Activated CD4-positive, alpha-beta T cell treated with anti-CD3 and anti-CD28 coated beads, Interleukin-2, Interleukin-6, amounts not matched to agents 100 ng/mL and 50 ng/mL, durations not matched to agents 16 hours and 8 hours (primary cell): Measurements from ENCODE around the gene TRIM34.
"Not testable (repeated sequence)": the region's sequence is repeated elsewhere in the genome, so short reads cannot be mapped to it uniquely, and the experiment has no call there.

Experiments used
- DNase-seq: peaks from one replicate; pipeline ENCODE4 v3.0.0-alpha.2; 2020

The TRIM34 gene

GRCh38 chr11:5624489-5625279 is at the start of gene TRIM34:
TRIM34 (plus strand) TSS chr11:5625001; CDS start chr11:5632332, 7,331 bp downstream.
- DNase-seq, result peak; percentile 84

- DNase-seq, result no peak
These were observed 49.6 kb upstream of the TRIM34 start for GRCh38 chr11:5575152-5575551.

GRCh38 chr11:5577101-5577500 is 47.7 kb upstream of the TRIM34 start:
- DNase-seq, result no peak

- DNase-seq, result no peak
These were observed 44.2 kb upstream of the TRIM34 start, which contains the start of gene OR52B6 for GRCh38 chr11:5580577-5580976. OR52B6 (plus strand) TSS chr11:5580877; CDS start chr11:5580877, 0 bp downstream.

- no peak for DNase-seq
These were observed 43.8 kb upstream of the TRIM34 start for GRCh38 chr11:5581014-5581413.

GRCh38 chr11:5584458-5584857 is 40.3 kb upstream of the TRIM34 start:
- not testable (repeated sequence) for DNase-seq

- DNase-seq, result not testable (repeated sequence)
These were observed 34.9 kb upstream of the TRIM34 start for GRCh38 chr11:5589906-5590305.

- no peak for DNase-seq
These were observed 33.2 kb upstream of the TRIM34 start for GRCh38 chr11:5591613-5592012.

- DNase-seq, result no peak
These were observed 32.2 kb upstream of the TRIM34 start for GRCh38 chr11:5592615-5593014.

GRCh38 chr11:5593146-5593545 is 31.7 kb upstream of the TRIM34 start:
- no peak for DNase-seq

GRCh38 chr11:5596607-5597201 is 28.1 kb upstream of the TRIM34 start, which contains the start of gene TRIM6:
TRIM6 (plus strand) TSS chr11:5596637; CDS start chr11:5596898, 261 bp downstream.
- DNase-seq, result peak; percentile 5

GRCh38 chr11:5597953-5598352 is 26.8 kb upstream of the TRIM34 start:
- no peak for DNase-seq

GRCh38 chr11:5600374-5600851 is 24.4 kb upstream of the TRIM34 start:
- peak; percentile 65 for DNase-seq

GRCh38 chr11:5602791-5603190 is 22.0 kb upstream of the TRIM34 start:
- not testable (repeated sequence) for DNase-seq

GRCh38 chr11:5603326-5603725 is 21.5 kb upstream of the TRIM34 start:
- no peak for DNase-seq

GRCh38 chr11:5604896-5605295 is 19.9 kb upstream of the TRIM34 start:
- no peak for DNase-seq

- DNase-seq, result no peak
These were observed 19.0 kb upstream of the TRIM34 start for GRCh38 chr11:5605849-5606248.

GRCh38 chr11:5608808-5609207 is 16.0 kb upstream of the TRIM34 start:
- no peak for DNase-seq

GRCh38 chr11:5610446-5610845 is 14.4 kb upstream of the TRIM34 start:
- DNase-seq, result no peak

GRCh38 chr11:5611627-5612026 is 13.2 kb upstream of the TRIM34 start:
- no peak for DNase-seq

- DNase-seq, result no peak
These were observed 6.0 kb upstream of the TRIM34 start for GRCh38 chr11:5618807-5619206.

GRCh38 chr11:5620651-5621521 is 3.9 kb upstream of the TRIM34 start:
- no peak for DNase-seq

- no peak for DNase-seq
These were observed 3.2 kb upstream of the TRIM34 start for GRCh38 chr11:5621580-5621979.
